Glutamatergic neuron (in vitro differentiated cells): ENCODE data around the gene TRPV3. TPM values are rescaled to one million over a fixed set of nuclear protein-coding genes. Genes with fewer than 3 reads are reported as not detected.

Experiments used
- DNase-seq: peaks from one replicate; pipeline ENCODE4 v3.0.0; 2022
- H3K27ac Mint-ChIP-seq: one replicate; pipeline ENCODE4 v1.8.0; 2020; ENCODE audit warnings: mild to moderate bottlenecking, mixed read lengths, inconsistent platforms; ENCODE audit not compliant: unreplicated experiment
- H3K27me3 Mint-ChIP-seq: one replicate; pipeline ENCODE4 v1.8.0; 2020; ENCODE audit warnings: mild to moderate bottlenecking, moderate library complexity, mixed read lengths, inconsistent platforms; ENCODE audit not compliant: unreplicated experiment
- H3K36me3 Mint-ChIP-seq: one replicate; pipeline ENCODE4 v1.8.0; 2020; ENCODE audit warnings: mild to moderate bottlenecking, mixed read lengths, inconsistent platforms; ENCODE audit not compliant: unreplicated experiment
- H3K4me1 Mint-ChIP-seq: one replicate; pipeline ENCODE4 v1.8.0; 2020; ENCODE audit warnings: mild to moderate bottlenecking, low read depth, mixed read lengths, inconsistent platforms; ENCODE audit not compliant: unreplicated experiment
- H3K4me3 Mint-ChIP-seq: one replicate; pipeline ENCODE4 v1.8.0; 2020; ENCODE audit warnings: mild to moderate bottlenecking, mixed read lengths, inconsistent platforms; ENCODE audit not compliant: unreplicated experiment
- H3K9me3 Mint-ChIP-seq: one replicate; pipeline ENCODE4 v1.8.0; 2020; ENCODE audit warnings: mild to moderate bottlenecking, moderate library complexity, mixed read lengths, inconsistent platforms; ENCODE audit not compliant: unreplicated experiment
- long read RNA-seq: library from polyadenylated mRNA; unstranded; transcript quantifications from one replicate; pipeline ENCODE4 v2.0.0, GENCODE V29; 2020; ENCODE audit not compliant: unreplicated experiment
- total RNA-seq: library from RNA; stranded (reverse); fragmentation: NEBNext Ultra II Directional; extraction: Animal tissue kit (Norgen Biotek cat#: 25700); gene quantifications from one replicate; pipeline ENCODE4 v1.2.1, GENCODE V29; 2021; ENCODE audit not compliant: unreplicated experiment
- TF ChIP-seq, protein P1 (sequence below): fragments of 200-600 bp; sonication (generic); IDR thresholded peaks from one replicate; pipeline ENCODE4 v1.5.0; 2021; ENCODE audit not compliant: partially characterized antibody, unreplicated experiment

The TRPV3 gene
- 0.74 TPM for total RNA-seq
- long read RNA-seq: 0 reads

DNA sequence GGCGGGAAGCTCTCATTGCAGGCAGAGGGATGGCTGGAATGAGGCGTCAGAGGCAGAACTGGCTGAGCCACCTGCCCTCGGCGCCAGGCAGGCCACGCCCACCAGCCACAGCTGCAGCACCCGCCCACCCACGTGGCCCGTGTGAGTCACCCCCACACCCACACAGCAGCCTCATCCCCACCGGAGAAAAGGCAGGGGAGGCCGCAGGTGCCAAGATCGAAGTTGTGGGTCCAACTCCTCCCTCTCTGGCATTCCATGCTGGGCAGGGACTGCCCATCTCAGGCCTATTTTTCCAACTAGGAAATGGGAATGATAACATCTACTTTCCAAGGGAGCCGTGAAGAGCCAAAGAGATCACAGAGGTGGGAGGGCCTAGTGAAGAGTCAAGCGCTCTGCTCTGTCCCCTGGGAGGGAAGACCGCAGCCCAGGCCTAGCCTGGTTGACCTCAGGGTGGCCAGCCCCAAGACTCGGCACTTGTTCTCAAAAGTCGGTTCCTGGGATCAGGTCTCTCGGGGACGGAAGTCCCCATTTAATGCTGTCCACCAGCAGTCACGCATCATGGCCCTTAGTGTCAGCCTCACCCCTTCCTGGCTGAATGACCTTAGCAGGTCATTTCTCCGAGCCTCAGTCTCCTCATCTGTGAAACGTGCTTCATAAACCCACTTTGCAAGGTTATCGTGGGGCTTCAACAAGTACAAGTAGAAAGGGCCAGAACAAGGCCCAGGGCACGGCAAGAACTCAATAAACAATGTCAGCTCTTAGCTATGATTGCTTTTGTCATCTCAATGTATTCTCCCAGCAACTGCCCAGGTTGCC, at the start of gene TRPV3:
TRPV3 (minus strand) TSS at position 45 of the 816 bp plus-strand sequence. CDS start 2,962 bp downstream, outside the sequence.
- TF ChIP-seq, protein P1, sequence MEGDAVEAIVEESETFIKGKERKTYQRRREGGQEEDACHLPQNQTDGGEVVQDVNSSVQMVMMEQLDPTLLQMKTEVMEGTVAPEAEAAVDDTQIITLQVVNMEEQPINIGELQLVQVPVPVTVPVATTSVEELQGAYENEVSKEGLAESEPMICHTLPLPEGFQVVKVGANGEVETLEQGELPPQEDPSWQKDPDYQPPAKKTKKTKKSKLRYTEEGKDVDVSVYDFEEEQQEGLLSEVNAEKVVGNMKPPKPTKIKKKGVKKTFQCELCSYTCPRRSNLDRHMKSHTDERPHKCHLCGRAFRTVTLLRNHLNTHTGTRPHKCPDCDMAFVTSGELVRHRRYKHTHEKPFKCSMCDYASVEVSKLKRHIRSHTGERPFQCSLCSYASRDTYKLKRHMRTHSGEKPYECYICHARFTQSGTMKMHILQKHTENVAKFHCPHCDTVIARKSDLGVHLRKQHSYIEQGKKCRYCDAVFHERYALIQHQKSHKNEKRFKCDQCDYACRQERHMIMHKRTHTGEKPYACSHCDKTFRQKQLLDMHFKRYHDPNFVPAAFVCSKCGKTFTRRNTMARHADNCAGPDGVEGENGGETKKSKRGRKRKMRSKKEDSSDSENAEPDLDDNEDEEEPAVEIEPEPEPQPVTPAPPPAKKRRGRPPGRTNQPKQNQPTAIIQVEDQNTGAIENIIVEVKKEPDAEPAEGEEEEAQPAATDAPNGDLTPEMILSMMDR: no peak
- Mint-ChIP-seq H3K36me3 (no peaks in the 10 kb centered on the region), H3K4me3 (peak within 1 kb of the TSS; percentile 34), H3K9me3 (peaks cover 8% of the 10 kb centered on the region), H3K27me3 (peaks cover 6% of the 10 kb centered on the region), H3K27ac (peak within 1 kb of the TSS; percentile 77), H3K4me1 (peaks cover 5% of the 10 kb centered on the region)
- DNase-seq: no peak

DNA sequence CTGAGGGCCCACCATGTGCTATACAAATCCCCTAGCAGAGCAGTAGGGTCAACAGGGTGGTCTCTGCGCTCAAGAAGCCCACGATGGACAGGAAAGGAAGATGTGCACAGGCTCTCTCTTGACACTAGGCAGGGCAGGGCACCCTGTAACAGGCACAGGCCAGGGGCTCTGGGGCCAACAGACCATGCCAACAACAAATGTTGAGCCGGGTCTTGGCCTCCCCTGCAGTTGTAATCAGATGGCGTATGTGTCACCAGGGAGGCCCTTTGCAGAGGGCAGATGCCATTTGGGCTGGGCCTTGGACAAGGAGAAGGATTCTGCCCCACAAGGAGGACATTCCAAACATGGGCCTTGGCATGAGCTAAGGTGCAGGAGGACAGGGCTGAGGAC, 46.3 kb upstream of the TRPV3 start:
- H3K9me3 Mint-ChIP-seq: peaks cover 6% of the 10 kb centered on the region
- H3K27me3 Mint-ChIP-seq: peaks cover 2% of the 10 kb centered on the region
- no peak overlapping the region for H3K4me3 Mint-ChIP-seq
- DNase-seq: no peak
- no peak overlapping the region for H3K27ac Mint-ChIP-seq
- H3K36me3 Mint-ChIP-seq: no peaks in the 10 kb centered on the region
- H3K4me1 Mint-ChIP-seq: peaks cover 1% of the 10 kb centered on the region
- TF ChIP-seq, protein P1: no peak

GRCh38 chr17:3603119-3603869, 45.7 kb upstream of the TRPV3 start:
- H3K36me3 Mint-ChIP-seq: no peaks in the 10 kb centered on the region
- TF ChIP-seq, protein P1: no peak
- peaks cover 2% of the 10 kb centered on the region for H3K27me3 Mint-ChIP-seq
- no peak overlapping the region for H3K4me3 Mint-ChIP-seq
- H3K27ac Mint-ChIP-seq: no peak overlapping the region
- no peak for DNase-seq
- peaks cover 5% of the 10 kb centered on the region for H3K9me3 Mint-ChIP-seq
- peaks cover 1% of the 10 kb centered on the region for H3K4me1 Mint-ChIP-seq

DNA sequence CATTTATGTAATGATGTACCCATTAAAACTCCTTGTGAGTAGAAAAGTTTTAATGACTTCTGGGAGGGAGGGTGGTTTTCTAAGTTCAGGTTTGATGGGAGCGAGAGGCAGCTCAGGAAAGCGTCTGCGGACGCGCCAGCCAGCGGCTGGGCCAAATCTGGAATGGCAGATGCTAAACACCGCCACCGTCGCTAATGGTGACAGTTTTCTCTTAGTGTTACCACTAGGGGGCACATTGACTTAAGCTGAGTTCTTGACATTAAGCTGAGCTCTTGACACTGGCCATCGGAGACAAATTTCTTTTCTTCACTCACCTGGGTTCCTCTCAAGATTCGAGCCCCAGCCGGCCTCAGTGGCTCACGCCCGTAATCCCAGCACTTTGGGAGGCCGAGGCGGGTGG, 44.9 kb upstream of the TRPV3 start:
- peaks cover 1% of the 10 kb centered on the region for H3K4me1 Mint-ChIP-seq
- TF ChIP-seq, protein P1: peak; percentile 73
- no peaks in the 10 kb centered on the region for H3K36me3 Mint-ChIP-seq
- no peak overlapping the region for H3K4me3 Mint-ChIP-seq
- H3K27me3 Mint-ChIP-seq: peaks cover 2% of the 10 kb centered on the region
- peak overlapping the region; percentile 28 for H3K27ac Mint-ChIP-seq
- H3K9me3 Mint-ChIP-seq: peaks cover 3% of the 10 kb centered on the region
- peak; percentile 45 for DNase-seq
